ENCODE data around the gene PLPP7.

Gene PLPP7

GRCh38 chr9:131307974-131308373, 18.5 kb downstream of the PLPP7 start:
- DNase-seq (ENCODE audit: low read depth): no peak
- TF ChIP-seq, protein P1, sequence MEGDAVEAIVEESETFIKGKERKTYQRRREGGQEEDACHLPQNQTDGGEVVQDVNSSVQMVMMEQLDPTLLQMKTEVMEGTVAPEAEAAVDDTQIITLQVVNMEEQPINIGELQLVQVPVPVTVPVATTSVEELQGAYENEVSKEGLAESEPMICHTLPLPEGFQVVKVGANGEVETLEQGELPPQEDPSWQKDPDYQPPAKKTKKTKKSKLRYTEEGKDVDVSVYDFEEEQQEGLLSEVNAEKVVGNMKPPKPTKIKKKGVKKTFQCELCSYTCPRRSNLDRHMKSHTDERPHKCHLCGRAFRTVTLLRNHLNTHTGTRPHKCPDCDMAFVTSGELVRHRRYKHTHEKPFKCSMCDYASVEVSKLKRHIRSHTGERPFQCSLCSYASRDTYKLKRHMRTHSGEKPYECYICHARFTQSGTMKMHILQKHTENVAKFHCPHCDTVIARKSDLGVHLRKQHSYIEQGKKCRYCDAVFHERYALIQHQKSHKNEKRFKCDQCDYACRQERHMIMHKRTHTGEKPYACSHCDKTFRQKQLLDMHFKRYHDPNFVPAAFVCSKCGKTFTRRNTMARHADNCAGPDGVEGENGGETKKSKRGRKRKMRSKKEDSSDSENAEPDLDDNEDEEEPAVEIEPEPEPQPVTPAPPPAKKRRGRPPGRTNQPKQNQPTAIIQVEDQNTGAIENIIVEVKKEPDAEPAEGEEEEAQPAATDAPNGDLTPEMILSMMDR (IDR thresholded peaks at IDR 0.05; ENCODE audit: control insufficient read depth, extremely low read depth, insufficient read depth): no peak
- H3K4me3 ChIP-seq (ENCODE audit: low read depth, low read length): no peak overlapping the region

- TF ChIP-seq, protein P1 (IDR thresholded peaks at IDR 0.05; ENCODE audit: control insufficient read depth, extremely low read depth, insufficient read depth): no peak
- no peak for DNase-seq (ENCODE audit: low read depth)
- no peak overlapping the region for H3K4me3 ChIP-seq (ENCODE audit: low read depth, low read length)
Observed at GRCh38 chr9:131308452-131308851, 18.9 kb downstream of the PLPP7 start.

GRCh38 chr9:131308906-131309529, 19.5 kb downstream of the PLPP7 start:
- no peak for DNase-seq (ENCODE audit: low read depth)
- no peak overlapping the region for H3K4me3 ChIP-seq (ENCODE audit: low read depth, low read length)
- TF ChIP-seq, protein P1 (IDR thresholded peaks at IDR 0.05; ENCODE audit: control insufficient read depth, extremely low read depth, insufficient read depth): no peak

- DNase-seq (ENCODE audit: low read depth): no peak
- H3K4me3 ChIP-seq (ENCODE audit: low read depth, low read length): no peak overlapping the region
- TF ChIP-seq, protein P1 (IDR thresholded peaks at IDR 0.05; ENCODE audit: control insufficient read depth, extremely low read depth, insufficient read depth): no peak
Observed at GRCh38 chr9:131309530-131310276, 20.2 kb downstream of the PLPP7 start.

GRCh38 chr9:131310833-131311554, 21.5 kb downstream of the PLPP7 start:
- no peak overlapping the region for H3K4me3 ChIP-seq (ENCODE audit: low read depth, low read length)
- TF ChIP-seq, protein P1 (IDR thresholded peaks at IDR 0.05; ENCODE audit: control insufficient read depth, extremely low read depth, insufficient read depth): no peak
- no peak for DNase-seq (ENCODE audit: low read depth)

DNA sequence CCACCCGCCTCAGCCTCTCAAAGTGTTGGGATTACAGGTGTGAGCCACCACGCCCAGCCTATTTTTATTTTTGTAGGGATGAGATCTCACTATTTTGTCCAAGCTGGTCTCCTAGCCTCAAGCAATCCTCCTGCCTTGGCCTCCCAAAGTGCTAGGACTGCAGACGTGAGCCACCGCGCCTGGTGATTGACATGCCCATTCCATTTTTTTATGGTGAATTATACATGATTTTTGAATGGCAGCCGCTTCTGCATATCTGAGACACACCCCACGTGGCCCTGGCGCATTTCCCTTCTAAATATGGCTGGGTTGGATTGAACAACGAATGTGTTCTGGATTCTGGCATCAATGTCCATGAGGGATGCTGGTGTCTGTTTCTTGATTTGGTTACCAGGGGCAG, 22.7 kb downstream of the PLPP7 start:
- DNase-seq (ENCODE audit: low read depth): no peak
- no peak overlapping the region for H3K4me3 ChIP-seq (ENCODE audit: low read depth, low read length)
- TF ChIP-seq, protein P1 (IDR thresholded peaks at IDR 0.05; ENCODE audit: control insufficient read depth, extremely low read depth, insufficient read depth): no peak
